CD14-positive monocyte (primary cell): ENCODE measurements around the gene PDE9A. TPM values are rescaled to one million over a fixed set of nuclear protein-coding genes. Genes with fewer than 3 reads are reported as not detected.

Source experiments
- DNase-seq, 3 donors: peaks; one replicate each; pipeline ENCODE4 v3.0.0-alpha.2; 2011 to 2022
- H2AFZ ChIP-seq: 2 replicates; pipeline ENCODE4 v1.6.0; 2012; ENCODE audit warnings: mild to moderate bottlenecking, low read depth, low read length, inconsistent platforms; ENCODE audit not compliant: insufficient read depth, poor library complexity, severe bottlenecking
- H3K27ac ChIP-seq, 2 donors: 1 replicate in 1 of 2; 2 replicates in 1 of 2; pipeline ENCODE4 v1.5.1; 2012 to 2013; ENCODE audit warnings: low read length in 2 of 2, control low read depth in 1 of 2, inconsistent platforms in 1 of 2, low read depth in 1 of 2, mild to moderate bottlenecking in 1 of 2
- H3K27me3 ChIP-seq, 2 donors: one replicate each; pipeline versions ENCODE4 v1.6.0 to v1.6.1; 2011 to 2013; ENCODE audit warnings: low read length in 2 of 2; ENCODE audit not compliant: control insufficient read depth in 2 of 2, insufficient read depth in 2 of 2
- H3K36me3 ChIP-seq, 2 donors: replicated peaks in 1 of 2; 1 replicate in 1 of 2; 2 replicates in 1 of 2; pipeline versions ENCODE4 v1.5.1 to v1.6.1; 2012 to 2013; ENCODE audit warnings: low read length in 2 of 2, control low read depth in 1 of 2, inconsistent platforms in 1 of 2, mild to moderate bottlenecking in 1 of 2; ENCODE audit not compliant: insufficient read depth in 2 of 2, control insufficient read depth in 1 of 2
- H3K4me1 ChIP-seq, 2 donors: 1 replicate in 1 of 2; 2 replicates in 1 of 2; pipeline versions ENCODE4 v1.5.1 to v1.6.1; 2012 to 2013; ENCODE audit warnings: low read length in 2 of 2, control low read depth in 1 of 2, inconsistent platforms in 1 of 2, mild to moderate bottlenecking in 1 of 2, moderate library complexity in 1 of 2; ENCODE audit not compliant: insufficient read depth in 2 of 2, control insufficient read depth in 1 of 2
- H3K4me2 ChIP-seq: replicated peaks from 2 replicates; pipeline ENCODE3; 2012; ENCODE audit warnings: low read length, moderate library complexity, mild to moderate bottlenecking; ENCODE audit not compliant: poor library complexity, severe bottlenecking; ENCODE audit errors: extremely low read depth
- H3K4me3 ChIP-seq, 3 experiments: fragments of 200-600 bp in 1 of 3; sonication (generic) in 1 of 3; replicated peaks in 1 of 3; 1 replicate in 2 of 3; 2 replicates in 1 of 3; pipeline ENCODE4 v1.5.1; 2011 to 2013; ENCODE audit warnings: low read length in 3 of 3, mild to moderate bottlenecking in 3 of 3, control low read depth in 2 of 3, low read depth in 2 of 3, inconsistent platforms in 1 of 3, moderate library complexity in 1 of 3
- H3K79me2 ChIP-seq: 2 replicates; pipeline ENCODE4 v1.6.0; 2012; ENCODE audit warnings: mild to moderate bottlenecking, control low read depth, inconsistent platforms, low read length, moderate library complexity; ENCODE audit not compliant: insufficient read depth
- H3K9ac ChIP-seq: 2 replicates; pipeline ENCODE4 v1.6.0; 2017; ENCODE audit warnings: low read length, mild to moderate bottlenecking; ENCODE audit not compliant: insufficient read depth, poor library complexity, severe bottlenecking
- H3K9me3 ChIP-seq, 2 donors: replicated peaks in 1 of 2; 1 replicate in 1 of 2; 2 replicates in 1 of 2; pipeline versions ENCODE4 v1.5.1 to v1.6.1; 2012 to 2013; ENCODE audit warnings: low read length in 2 of 2, control low read depth in 1 of 2; ENCODE audit not compliant: control insufficient read depth in 1 of 2, insufficient read depth in 1 of 2
- H4K20me1 ChIP-seq: 2 replicates; pipeline ENCODE4 v1.6.0; 2012; ENCODE audit warnings: mild to moderate bottlenecking, low read length, control low read depth, moderate library complexity; ENCODE audit not compliant: insufficient read depth
- H3K27ac Mint-ChIP-seq, 7 donors: one replicate each; pipeline ENCODE4 v1.8.0; 2020; ENCODE audit warnings: mild to moderate bottlenecking in 7 of 7, mixed read lengths in 7 of 7, moderate library complexity in 6 of 7, inconsistent platforms in 2 of 7
- H3K27me3 Mint-ChIP-seq, 3 donors: one replicate each; pipeline ENCODE4 v1.8.0; 2021 to 2022; ENCODE audit warnings: low read depth in 3 of 3, mild to moderate bottlenecking in 3 of 3, mixed read lengths in 3 of 3, moderate library complexity in 3 of 3, inconsistent platforms in 1 of 3
- H3K36me3 Mint-ChIP-seq, 2 donors: one replicate each; pipeline ENCODE4 v1.8.0; 2020; ENCODE audit warnings: mixed read lengths in 2 of 2, inconsistent platforms in 1 of 2, mild to moderate bottlenecking in 1 of 2
- H3K4me1 Mint-ChIP-seq: one replicate; pipeline ENCODE4 v1.8.0; 2020; ENCODE audit warnings: mild to moderate bottlenecking, mixed read lengths
- H3K4me3 Mint-ChIP-seq, 2 donors: one replicate each; pipeline ENCODE4 v1.8.0; 2020; ENCODE audit warnings: mild to moderate bottlenecking in 2 of 2, mixed read lengths in 2 of 2, moderate library complexity in 1 of 2
- H3K9me3 Mint-ChIP-seq, 7 donors: one replicate each; pipeline ENCODE4 v1.8.0; 2020 to 2022; ENCODE audit warnings: mixed read lengths in 7 of 7, mild to moderate bottlenecking in 6 of 7, moderate library complexity in 6 of 7, inconsistent platforms in 2 of 7
- CTCF ChIP-seq: fragments of 200-600 bp; IDR thresholded peaks from one replicate; pipeline ENCODE4 v1.8.0; 2022; ENCODE audit warnings: antibody characterized with exemption, mild to moderate bottlenecking
- WGBS: methylation state at CpG from one replicate; pipeline ENCODE4 v1.1.5; 2013; ENCODE audit warnings: missing lambda C conversion rate; ENCODE audit not compliant: insufficient coverage; 5-methylcytosine and 5-hydroxymethylcytosine counted together
- intact Hi-C, 2 donors: fragments of 100-400 bp; cut with micrococcal nuclease; formaldehyde crosslinking; loops; one replicate each; pipeline versions ENCODE4 v1.15.0 to v1.15.1; 2023
- polyA plus RNA-seq, 3 donors: library from polyadenylated mRNA; depleted of rRNA in 1 of 3; unstranded in 2 of 3; stranded (reverse) in 1 of 3; fragments of 300-500 nt in 2 of 3; fragments of >200 nt in 1 of 3; fragmentation: Illumina TruSeq in 2 of 3; gene quantifications; 1 replicate in 2 of 3; 2 replicates in 1 of 3; pipeline ENCODE4 v1.2.3, GENCODE V29; 2012 to 2021

The PDE9A gene
- polyA plus RNA-seq, 3 donors = 0.05 to 0.52 TPM; not detected in 1

- no peaks in the 10 kb centered on the region for H3K9me3 ChIP-seq
- no peak overlapping the region for H3K4me3 Mint-ChIP-seq
- H3K27me3 Mint-ChIP-seq = peaks cover 0 to 7% (median 3%) of the 10 kb centered on the region in 3 donors
- no peak overlapping the region for H3K27ac ChIP-seq
- WGBS = 98% methylated on average over 23 of the region's 27 CpGs
- no peak for TF ChIP-seq CTCF
- H3K36me3 Mint-ChIP-seq = no peaks in the 10 kb centered on the region
- peaks cover 16% of the 10 kb centered on the region for H3K4me1 Mint-ChIP-seq
- no peaks in the 10 kb centered on the region for H3K27me3 ChIP-seq
- H3K36me3 ChIP-seq = no peaks in the 10 kb centered on the region
- no peak overlapping the region for H3K4me2 ChIP-seq
- no peaks in the 10 kb centered on the region for H3K79me2 ChIP-seq
- H4K20me1 ChIP-seq = no peaks in the 10 kb centered on the region
- DNase-seq = no peak
- no peak overlapping the region for H3K27ac Mint-ChIP-seq
- intact Hi-C loops = loop anchor here in 1 of 2 donors (2.0 kb wide), 1 partner anchor 20 kb away; no protein-coding TSS in a partner anchor
- H3K9ac ChIP-seq = no peak overlapping the region
- H2AFZ ChIP-seq = no peak overlapping the region
- peaks cover 0 to 3% (median 0%) of the 10 kb centered on the region in 7 donors for H3K9me3 Mint-ChIP-seq
- H3K4me1 ChIP-seq = peaks cover 11 to 15% of the 10 kb centered on the region in 2 donors
- no peak overlapping the region for H3K4me3 ChIP-seq
These were observed 113.5 kb downstream of the PDE9A start for GRCh38 chr21:42766739-42767560.

GRCh38 chr21:42767561-42767835 is 114.1 kb downstream of the PDE9A start:
- no peaks in the 10 kb centered on the region for H3K36me3 Mint-ChIP-seq
- no peak overlapping the region for H3K4me3 Mint-ChIP-seq
- H3K36me3 ChIP-seq = no peaks in the 10 kb centered on the region
- H3K27ac Mint-ChIP-seq = no peak overlapping the region
- H3K27me3 ChIP-seq = no peaks in the 10 kb centered on the region
- no peaks in the 10 kb centered on the region for H3K79me2 ChIP-seq
- H3K9me3 ChIP-seq = no peaks in the 10 kb centered on the region
- H3K27ac ChIP-seq = no peak overlapping the region
- H3K4me3 ChIP-seq = no peak overlapping the region
- peaks cover 0 to 3% (median 0%) of the 10 kb centered on the region in 7 donors for H3K9me3 Mint-ChIP-seq
- WGBS = 94% methylated on average over 8 of the region's 8 CpGs
- H3K4me1 ChIP-seq = peaks cover 11 to 14% of the 10 kb centered on the region in 2 donors
- no peak overlapping the region for H3K4me2 ChIP-seq
- no peak overlapping the region for H3K9ac ChIP-seq
- no peak for DNase-seq
- no peak for TF ChIP-seq CTCF
- peaks cover 0 to 7% (median 3%) of the 10 kb centered on the region in 3 donors for H3K27me3 Mint-ChIP-seq
- H3K4me1 Mint-ChIP-seq = peaks cover 13% of the 10 kb centered on the region
- intact Hi-C loops = loop anchor here in 1 of 2 donors (2.0 kb wide), 1 partner anchor 21 kb away; no protein-coding TSS in a partner anchor
- no peak overlapping the region for H2AFZ ChIP-seq
- H4K20me1 ChIP-seq = no peaks in the 10 kb centered on the region
